ENCODE results near the gene MAU2. TPM values are rescaled to one million over a fixed set of nuclear protein-coding genes. Genes with fewer than 3 reads are reported as not detected.

MAU2 gene
- total RNA-seq, 1 experiment from 2014 or later, result 38.0 TPM

DNA sequence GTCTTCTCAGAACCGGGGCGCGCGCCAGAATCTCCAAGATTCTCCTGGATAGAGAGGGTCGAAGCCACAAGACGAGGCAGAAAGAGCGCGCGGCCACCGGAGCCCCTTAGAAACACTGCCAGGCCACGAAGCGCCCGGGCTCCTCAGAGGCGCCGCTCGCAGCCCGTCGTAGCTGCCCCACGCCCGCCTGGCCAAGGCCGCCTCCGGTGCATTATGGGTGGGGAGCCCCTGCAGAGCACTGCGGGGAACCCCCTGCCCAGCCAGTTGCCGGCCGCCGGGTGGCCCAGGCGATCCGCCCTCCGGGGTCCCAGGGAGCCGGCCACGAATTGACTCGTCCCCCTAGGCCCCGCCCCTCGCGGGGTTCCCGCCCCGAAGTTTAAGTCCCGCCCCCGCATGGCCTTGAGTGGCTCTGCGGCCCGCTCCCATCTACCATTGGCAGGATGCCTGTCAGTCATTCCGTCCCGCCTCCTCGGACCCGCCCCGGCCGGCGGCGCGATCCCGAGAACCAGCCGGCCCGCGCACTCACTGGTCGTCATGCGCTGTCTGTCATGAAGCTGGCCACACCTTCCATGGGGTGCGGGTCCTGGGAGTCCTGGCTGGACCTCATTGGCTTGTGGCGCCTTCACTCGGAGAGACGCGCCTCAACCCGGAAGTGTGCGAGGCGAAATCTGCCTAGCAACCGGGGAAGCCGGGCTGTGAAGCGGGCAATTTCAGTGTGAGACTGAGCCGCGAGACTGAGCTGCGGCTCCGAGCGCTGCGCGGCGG, 64.7 kb downstream of the MAU2 start:
- ChIA-PET POLR2A (interaction anchor here (0.6 to 0.7 kb wide), 2 partner anchors 23 to 99 kb away, joined by 3 to 4 read pairs; no protein-coding TSS in a partner anchor), CTCF (no interaction called here)
- H3K4me3 ChIP-seq (ENCODE audit: low read depth in 2 of 2, low read length in 2 of 2), result peak overlapping the region; percentile 68 to 91
- H3K9me3 ChIP-seq (ENCODE audit: control insufficient read depth, insufficient read depth, low read depth, low read length), result no peaks in the 10 kb centered on the region
- intact Hi-C loops (cut with micrococcal nuclease; ENCODE audit: unreplicated experiment), result no loop called here
- H3K27ac ChIP-seq (ENCODE audit: low read length), result peak overlapping the region; percentile 89
- TF ChIP-seq, protein P1, sequence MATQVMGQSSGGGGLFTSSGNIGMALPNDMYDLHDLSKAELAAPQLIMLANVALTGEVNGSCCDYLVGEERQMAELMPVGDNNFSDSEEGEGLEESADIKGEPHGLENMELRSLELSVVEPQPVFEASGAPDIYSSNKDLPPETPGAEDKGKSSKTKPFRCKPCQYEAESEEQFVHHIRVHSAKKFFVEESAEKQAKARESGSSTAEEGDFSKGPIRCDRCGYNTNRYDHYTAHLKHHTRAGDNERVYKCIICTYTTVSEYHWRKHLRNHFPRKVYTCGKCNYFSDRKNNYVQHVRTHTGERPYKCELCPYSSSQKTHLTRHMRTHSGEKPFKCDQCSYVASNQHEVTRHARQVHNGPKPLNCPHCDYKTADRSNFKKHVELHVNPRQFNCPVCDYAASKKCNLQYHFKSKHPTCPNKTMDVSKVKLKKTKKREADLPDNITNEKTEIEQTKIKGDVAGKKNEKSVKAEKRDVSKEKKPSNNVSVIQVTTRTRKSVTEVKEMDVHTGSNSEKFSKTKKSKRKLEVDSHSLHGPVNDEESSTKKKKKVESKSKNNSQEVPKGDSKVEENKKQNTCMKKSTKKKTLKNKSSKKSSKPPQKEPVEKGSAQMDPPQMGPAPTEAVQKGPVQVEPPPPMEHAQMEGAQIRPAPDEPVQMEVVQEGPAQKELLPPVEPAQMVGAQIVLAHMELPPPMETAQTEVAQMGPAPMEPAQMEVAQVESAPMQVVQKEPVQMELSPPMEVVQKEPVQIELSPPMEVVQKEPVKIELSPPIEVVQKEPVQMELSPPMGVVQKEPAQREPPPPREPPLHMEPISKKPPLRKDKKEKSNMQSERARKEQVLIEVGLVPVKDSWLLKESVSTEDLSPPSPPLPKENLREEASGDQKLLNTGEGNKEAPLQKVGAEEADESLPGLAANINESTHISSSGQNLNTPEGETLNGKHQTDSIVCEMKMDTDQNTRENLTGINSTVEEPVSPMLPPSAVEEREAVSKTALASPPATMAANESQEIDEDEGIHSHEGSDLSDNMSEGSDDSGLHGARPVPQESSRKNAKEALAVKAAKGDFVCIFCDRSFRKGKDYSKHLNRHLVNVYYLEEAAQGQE (IDR thresholded peaks at IDR 0.05; ENCODE audit: insufficient read depth in 1 of 2, low read depth in 2 of 2, low read length in 1 of 2), result no peak
- TF ChIP-seq TCF7L2 (IDR thresholded peaks at IDR 0.05; ENCODE audit: low read depth, low read length), result no peak
- TF ChIP-seq CTCF (IDR thresholded peaks at IDR 0.05), result no peak
- TF ChIP-seq POLR2AphosphoS5 (IDR thresholded peaks at IDR 0.05; ENCODE audit: low read depth, low read length), result peak; percentile 67
- no peak; the same call in 1 of the 2 replicates for TF ChIP-seq SIN3A (IDR thresholded peaks at IDR 0.05; ENCODE audit: borderline replicate concordance, insufficient read depth, low read depth, low read length)
- H3K36me3 ChIP-seq (ENCODE audit: control insufficient read depth, insufficient read depth, low read length), result peaks cover 3% of the 10 kb centered on the region; the same call in 1 of the 2 replicates
- peaks cover 5% of the 10 kb centered on the region for H3K4me1 ChIP-seq (ENCODE audit: control insufficient read depth, insufficient read depth, low read length)
- peak; percentile 98 for ATAC-seq
- BruUV-seq (replicated peaks), result no TSS peak
- H3K27me3 ChIP-seq (ENCODE audit: control insufficient read depth, insufficient read depth, low read length), result no peaks in the 10 kb centered on the region
- in situ Hi-C loops (cut with HindIII; ENCODE audit: low pct_unique_long_range_greater_than_20kb, low sequenced_read_pairs), result no loop called here
- peak; percentile 94 for DNase-seq (ENCODE audit: low read depth, low spot score)

DNA sequence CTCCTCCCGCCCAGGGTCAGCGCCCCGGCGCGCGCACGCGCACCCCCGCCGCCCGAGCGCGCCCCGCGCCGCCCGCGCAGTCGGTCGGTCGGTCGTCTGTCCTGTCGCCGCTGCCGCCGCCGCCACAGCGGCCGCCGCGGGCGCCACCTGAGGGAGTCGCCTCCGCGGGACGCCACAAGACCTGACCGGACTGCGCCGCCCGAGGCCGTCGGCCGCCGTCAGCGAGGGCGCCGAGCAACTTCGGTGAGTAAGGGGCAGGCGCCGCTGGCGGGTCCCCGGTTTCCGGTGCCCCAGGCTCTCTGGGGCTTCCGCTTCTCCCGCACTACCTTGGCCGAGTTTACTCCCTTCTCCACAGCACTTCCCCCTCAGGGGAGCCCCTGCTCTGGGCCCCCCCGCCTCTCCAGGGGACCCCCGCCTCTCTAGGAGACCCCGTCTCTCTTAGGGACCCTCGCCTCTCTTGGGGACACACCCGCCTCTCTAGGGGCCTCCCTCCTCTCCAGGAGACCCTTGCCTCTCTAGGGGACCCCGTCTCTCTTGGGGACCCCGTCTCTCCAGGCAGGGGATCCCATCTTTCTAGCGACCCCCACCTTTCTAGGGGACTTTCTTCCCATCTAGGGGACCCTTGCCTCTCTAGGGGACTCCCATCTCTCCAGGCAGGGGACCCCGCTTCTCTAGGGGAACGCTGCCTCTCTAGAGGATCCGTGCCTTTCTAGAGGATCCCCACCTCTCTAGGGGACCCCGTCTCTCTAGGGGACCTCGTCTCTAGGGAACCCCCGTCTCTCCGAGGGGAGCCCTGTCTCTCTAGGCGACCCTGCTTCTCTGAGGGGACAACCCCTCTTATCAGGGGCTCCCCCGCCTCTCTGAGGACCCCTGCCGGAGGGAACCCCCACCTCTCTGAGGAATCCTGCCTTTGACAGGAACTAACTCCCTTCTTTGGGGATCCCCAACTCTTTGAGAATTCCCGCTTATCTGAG, 65.6 kb downstream of the MAU2 start:
- ATAC-seq (no peak; the same call in 1 of the 2 replicates), DNase-seq (ENCODE audit: low read depth, low spot score) (no peak)
- in situ Hi-C loops (cut with HindIII; ENCODE audit: low pct_unique_long_range_greater_than_20kb, low sequenced_read_pairs), result no loop called here
- intact Hi-C loops (cut with micrococcal nuclease; ENCODE audit: unreplicated experiment), result no loop called here
- ChIA-PET CTCF (no interaction called here), POLR2A (interaction anchor here (0.6 to 0.7 kb wide), 2 partner anchors 22 to 98 kb away, joined by 3 to 4 read pairs; no protein-coding TSS in a partner anchor)
- Histone ChIP-seq H3K27me3 (ENCODE audit: control insufficient read depth, insufficient read depth, low read length) (no peaks in the 10 kb centered on the region), H3K4me1 (ENCODE audit: control insufficient read depth, insufficient read depth, low read length) (peaks cover 5% of the 10 kb centered on the region), H3K36me3 (ENCODE audit: control insufficient read depth, insufficient read depth, low read length) (peaks cover 3% of the 10 kb centered on the region; the same call in 1 of the 2 replicates), H3K9me3 (ENCODE audit: control insufficient read depth, insufficient read depth, low read depth, low read length) (no peaks in the 10 kb centered on the region), H3K27ac (ENCODE audit: low read length) (peak overlapping the region; percentile 93), H3K4me3 (ENCODE audit: low read depth in 2 of 2, low read length in 2 of 2) (peak overlapping the region; percentile 88 to 91)
- TF ChIP-seq SIN3A (IDR thresholded peaks at IDR 0.05; ENCODE audit: borderline replicate concordance, insufficient read depth, low read depth, low read length) (peak; percentile 53; the same call in 1 of the 2 replicates), TCF7L2 (IDR thresholded peaks at IDR 0.05; ENCODE audit: low read depth, low read length) (no peak), CTCF (IDR thresholded peaks at IDR 0.05) (no peak; the same call in 1 of the 2 replicates), POLR2AphosphoS5 (IDR thresholded peaks at IDR 0.05; ENCODE audit: low read depth, low read length) (no peak)
- no TSS peak for BruUV-seq (replicated peaks)
